Measurements from ENCODE around the gene BANP. TPM values are rescaled to one million over a fixed set of nuclear protein-coding genes. Genes with fewer than 3 reads are reported as not detected.

BANP gene
- total RNA-seq, 2 donors from 2014 or later = 31.3 to 59.2 TPM

DNA sequence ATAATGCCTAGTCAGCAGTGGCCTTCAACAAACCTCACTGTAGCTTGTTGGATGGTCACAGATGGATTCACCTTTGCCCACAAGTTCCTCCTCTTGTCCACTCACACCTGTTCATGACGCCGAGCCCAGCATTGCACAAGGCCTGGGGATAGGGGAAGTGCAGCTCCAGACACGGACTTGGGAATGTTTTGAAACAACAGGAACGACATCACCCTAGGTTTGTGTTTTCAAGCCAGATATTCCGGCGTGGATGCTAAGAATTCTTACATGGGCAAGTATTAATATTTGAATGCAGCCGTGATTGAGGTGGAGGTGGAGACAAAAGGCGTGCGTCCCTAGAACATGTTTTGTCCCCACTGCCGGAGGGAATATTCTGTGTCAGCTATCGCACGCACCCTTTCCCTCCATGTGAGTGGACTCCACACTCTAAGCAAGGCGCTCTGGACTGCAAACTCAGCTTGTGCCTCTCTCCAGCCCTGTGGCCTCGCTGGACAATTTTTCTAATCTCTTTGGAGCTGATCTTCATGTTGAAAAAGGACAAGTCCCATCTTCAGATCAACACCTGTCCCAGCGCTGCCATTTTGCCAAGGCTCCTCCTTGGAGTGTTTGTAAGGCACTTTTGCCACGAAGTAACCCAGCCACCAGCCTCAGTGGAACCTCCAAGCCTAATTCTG, 2.0 kb upstream of the BANP start:
- no peak for ATAC-seq
- Mint-ChIP-seq H3K4me1 (ENCODE audit: low read depth in 2 of 2) (peaks cover 22 to 27% of the 10 kb centered on the region in 2 donors), H3K36me3 (peaks cover 14% of the 10 kb centered on the region), H3K4me3 (no peak overlapping the region), H3K27me3 (peaks cover 0 to 3% of the 10 kb centered on the region in 2 donors), H3K9me3 (no peaks in the 10 kb centered on the region), H3K27ac (peak overlapping the region in 1 of 2 donors; percentile 90)
- DNase-seq (ENCODE audit: low spot score) = no peak

- Mint-ChIP-seq H3K4me1 (ENCODE audit: low read depth in 2 of 2) (peaks cover 45 to 50% of the 10 kb centered on the region in 2 donors), H3K27ac (peak overlapping the region; percentile 96 to 97), H3K4me3 (peak overlapping the region; percentile 99)
Observed at GRCh38 chr16:87951552-87952538, 611 bp downstream of the BANP start.

DNA sequence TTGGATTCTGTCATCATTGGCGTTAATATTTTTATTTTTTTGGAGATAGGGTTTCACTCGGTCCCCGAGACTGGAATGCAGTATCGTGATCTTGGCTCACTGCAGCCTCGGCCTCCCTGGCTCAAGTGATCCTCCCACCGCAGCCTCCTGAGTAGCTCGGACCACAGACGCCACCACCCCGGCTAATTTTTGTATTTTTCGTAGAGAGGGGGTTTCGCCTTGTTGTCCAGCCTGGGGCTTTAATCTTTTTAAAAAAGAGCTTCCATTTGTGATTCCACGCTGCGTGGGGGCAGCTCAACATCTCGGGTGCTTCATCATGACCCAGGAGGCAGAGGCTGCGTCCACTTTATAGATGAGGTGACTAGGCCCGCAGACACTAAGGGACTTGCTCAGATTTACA, 1.5 kb downstream of the BANP start:
- H3K4me1 Mint-ChIP-seq (ENCODE audit: low read depth in 2 of 2) = peaks cover 54 to 58% of the 10 kb centered on the region in 2 donors
- peak overlapping the region; percentile 96 to 97 for H3K27ac Mint-ChIP-seq
- no peak for DNase-seq (ENCODE audit: low spot score)
- H3K4me3 Mint-ChIP-seq = peak overlapping the region; percentile 99
- no peaks in the 10 kb centered on the region for H3K9me3 Mint-ChIP-seq
- peaks cover 0 to 2% of the 10 kb centered on the region in 2 donors for H3K27me3 Mint-ChIP-seq
- H3K36me3 Mint-ChIP-seq = peaks cover 14% of the 10 kb centered on the region
- no peak for ATAC-seq

More at GRCh38 chr16:87951552-87952538, 611 bp downstream of the BANP start:
- Mint-ChIP-seq H3K9me3 (no peaks in the 10 kb centered on the region), H3K27me3 (peaks cover 0 to 3% of the 10 kb centered on the region in 2 donors), H3K36me3 (peaks cover 14% of the 10 kb centered on the region)
- DNase-seq (ENCODE audit: low spot score) (no peak), ATAC-seq (no peak)

GRCh38 chr16:87953308-87954215, 2.3 kb downstream of the BANP start:
- Mint-ChIP-seq H3K27me3 (no peaks in the 10 kb centered on the region), H3K4me1 (ENCODE audit: low read depth in 2 of 2) (peaks cover 56 to 59% of the 10 kb centered on the region in 2 donors), H3K36me3 (peaks cover 14% of the 10 kb centered on the region), H3K27ac (peak overlapping the region; percentile 95 to 97), H3K4me3 (peak overlapping the region; percentile 57), H3K9me3 (no peaks in the 10 kb centered on the region)
- DNase-seq (ENCODE audit: low spot score) (no peak), ATAC-seq (no peak)

DNA sequence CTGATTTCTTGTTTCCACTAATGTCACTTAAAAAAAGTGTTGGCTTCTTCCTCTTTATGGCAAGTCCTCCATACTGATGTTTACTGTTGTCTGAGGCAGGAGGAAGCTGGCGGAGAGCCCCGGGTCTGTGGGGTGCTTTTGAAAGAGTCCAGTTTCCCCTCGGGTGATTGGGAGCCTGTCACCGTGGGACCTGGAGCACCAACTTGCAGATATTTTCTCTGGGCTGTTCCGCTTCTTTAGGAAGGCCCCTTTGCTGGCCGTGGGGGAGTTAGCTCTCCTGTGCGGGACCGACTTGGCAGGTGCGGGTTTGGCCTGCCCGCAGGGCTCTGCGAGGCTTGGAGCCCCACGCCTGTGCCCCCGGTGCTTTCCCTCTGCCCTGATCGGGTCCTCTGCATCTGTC, 3.1 kb downstream of the BANP start:
- Mint-ChIP-seq H3K36me3 (peaks cover 14% of the 10 kb centered on the region), H3K27me3 (no peaks in the 10 kb centered on the region), H3K4me3 (peak overlapping the region; percentile 57), H3K9me3 (no peaks in the 10 kb centered on the region), H3K4me1 (ENCODE audit: low read depth in 2 of 2) (peaks cover 61 to 62% of the 10 kb centered on the region in 2 donors), H3K27ac (peak overlapping the region; percentile 95 to 97)
- ATAC-seq (no peak), DNase-seq (ENCODE audit: low spot score) (no peak)

DNA sequence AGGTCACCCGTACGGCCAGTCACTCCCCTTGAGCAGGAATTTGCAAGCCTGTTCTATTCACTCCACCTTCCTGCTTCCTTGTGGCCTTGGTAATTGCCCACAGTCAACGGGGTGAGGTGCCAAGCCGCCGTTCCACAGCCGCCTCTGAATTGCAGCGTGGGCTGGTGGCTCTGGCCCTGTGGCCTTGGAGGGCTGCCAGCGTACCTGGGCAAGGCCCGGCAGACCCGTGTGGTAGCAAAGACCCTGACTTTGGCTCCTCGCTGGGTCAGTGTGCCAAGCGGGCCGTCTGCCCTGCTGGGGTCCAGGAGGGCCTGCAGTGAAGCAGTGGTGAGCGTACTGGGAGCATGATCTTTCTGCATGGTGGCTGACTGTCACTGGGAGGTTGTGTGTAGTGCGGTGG, 3.6 kb downstream of the BANP start:
- peak overlapping the region; percentile 85 to 95 for H3K27ac Mint-ChIP-seq

DNA sequence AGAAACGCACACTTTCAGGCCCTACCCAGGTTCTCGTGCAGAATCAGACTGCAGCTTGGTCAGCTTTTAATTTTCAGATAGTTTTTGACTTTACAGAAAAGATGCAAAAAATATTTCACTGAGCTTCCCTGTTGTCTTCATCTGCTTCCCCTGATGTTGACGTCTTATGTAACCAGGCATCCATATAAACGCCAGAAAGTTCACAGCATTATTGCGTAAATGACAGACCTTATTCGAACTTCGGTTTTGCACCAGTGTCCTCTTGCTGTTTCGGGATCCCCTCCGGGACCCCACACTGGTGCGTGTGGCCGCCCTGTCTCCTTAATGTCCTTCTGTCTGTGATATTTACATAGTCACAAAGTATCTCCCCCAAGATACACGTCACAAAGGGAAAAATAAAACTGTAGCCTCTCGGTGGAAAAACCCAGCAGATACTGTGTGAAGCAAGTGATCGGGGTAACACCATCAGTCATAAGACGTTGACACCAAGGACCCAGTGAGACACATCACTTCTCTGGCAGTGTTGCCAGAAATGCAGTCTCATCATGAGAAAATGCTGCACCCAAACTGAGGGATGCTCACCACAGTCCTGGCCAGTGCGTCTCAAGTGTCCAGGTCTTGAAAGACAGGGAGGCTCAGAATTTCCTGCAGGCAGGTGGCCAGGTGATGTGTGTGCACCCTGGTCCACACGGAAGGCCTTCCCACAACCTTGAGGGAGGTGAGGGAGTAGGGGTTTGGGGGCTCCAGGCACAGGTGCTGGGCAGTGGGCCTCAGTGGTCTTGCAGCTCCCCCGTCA, 4.3 kb downstream of the BANP start:
- peak overlapping the region; percentile 85 to 95 for H3K27ac Mint-ChIP-seq
- DNase-seq (ENCODE audit: low spot score) = peak; percentile 66
- no peaks in the 10 kb centered on the region for H3K9me3 Mint-ChIP-seq
- H3K4me3 Mint-ChIP-seq = peak overlapping the region; percentile 80
- ATAC-seq = no peak
- H3K36me3 Mint-ChIP-seq = peaks cover 14% of the 10 kb centered on the region
- H3K27me3 Mint-ChIP-seq = no peaks in the 10 kb centered on the region
- H3K4me1 Mint-ChIP-seq (ENCODE audit: low read depth in 2 of 2) = peaks cover 63 to 73% of the 10 kb centered on the region in 2 donors

More for the DNA sequence above, 3.6 kb downstream of the BANP start:
- ATAC-seq (no peak), DNase-seq (ENCODE audit: low spot score) (no peak)
- Mint-ChIP-seq H3K9me3 (no peaks in the 10 kb centered on the region), H3K4me3 (peak overlapping the region; percentile 80), H3K27me3 (no peaks in the 10 kb centered on the region), H3K4me1 (ENCODE audit: low read depth in 2 of 2) (peaks cover 63 to 66% of the 10 kb centered on the region in 2 donors), H3K36me3 (peaks cover 14% of the 10 kb centered on the region)

- Mint-ChIP-seq H3K4me3 (peak overlapping the region; percentile 80), H3K36me3 (peaks cover 14% of the 10 kb centered on the region), H3K9me3 (no peaks in the 10 kb centered on the region), H3K27me3 (no peaks in the 10 kb centered on the region), H3K4me1 (ENCODE audit: low read depth in 2 of 2) (peaks cover 59 to 73% of the 10 kb centered on the region in 2 donors), H3K27ac (peak overlapping the region; percentile 85 to 95)
- DNase-seq (ENCODE audit: low spot score) (no peak), ATAC-seq (no peak)
Observed at GRCh38 chr16:87956098-87956364, 4.8 kb downstream of the BANP start.

DNA sequence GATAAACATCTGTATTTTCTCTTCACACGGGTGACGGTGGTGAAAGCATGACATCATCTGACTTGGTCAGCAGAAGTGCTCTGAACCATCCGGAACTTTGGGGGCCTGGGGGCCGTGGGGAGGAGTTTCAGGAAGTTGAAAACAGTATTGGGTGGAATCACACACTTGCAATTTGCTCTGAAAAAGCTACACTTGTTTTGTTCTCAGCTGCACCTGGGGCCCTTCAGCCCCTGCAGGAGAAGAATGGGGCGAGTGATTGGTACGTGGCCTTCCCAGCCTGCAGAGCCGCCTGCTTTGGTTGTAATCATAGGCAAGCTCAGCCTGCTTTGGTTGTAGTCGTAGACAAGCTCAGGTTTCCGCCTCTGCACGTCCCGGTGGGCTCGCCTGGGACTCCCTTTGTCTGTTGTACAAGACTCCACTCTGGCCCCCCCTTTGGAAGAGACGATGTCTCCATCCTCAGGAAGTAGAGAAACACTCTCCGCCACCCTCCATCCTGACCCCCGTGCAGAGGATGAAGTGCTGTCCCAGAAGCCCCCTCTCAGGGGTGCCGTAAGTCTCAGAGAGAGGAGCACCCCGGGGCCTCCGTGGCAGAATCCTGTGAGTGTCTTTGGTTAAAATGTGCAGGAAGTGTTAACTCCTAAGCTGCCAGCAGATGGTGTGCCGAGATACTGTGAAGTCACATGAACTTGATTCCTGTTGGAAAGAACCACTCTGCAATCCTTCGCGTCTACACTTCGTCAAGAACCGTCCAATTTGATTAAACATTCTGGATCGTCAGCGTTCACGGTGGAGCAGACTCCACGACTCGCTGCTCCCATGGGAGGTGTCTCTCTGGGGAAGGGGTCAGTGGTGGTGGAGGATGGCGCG, 5.4 kb downstream of the BANP start:
- Mint-ChIP-seq H3K36me3 (peaks cover 14% of the 10 kb centered on the region), H3K27me3 (no peaks in the 10 kb centered on the region), H3K9me3 (no peaks in the 10 kb centered on the region), H3K4me1 (ENCODE audit: low read depth in 2 of 2) (peaks cover 59 to 75% of the 10 kb centered on the region in 2 donors), H3K27ac (peak overlapping the region; percentile 85 to 95), H3K4me3 (peak overlapping the region; percentile 80)
- ATAC-seq = peak; percentile 29 to 56
- peak; percentile 73 for DNase-seq (ENCODE audit: low spot score)

DNA sequence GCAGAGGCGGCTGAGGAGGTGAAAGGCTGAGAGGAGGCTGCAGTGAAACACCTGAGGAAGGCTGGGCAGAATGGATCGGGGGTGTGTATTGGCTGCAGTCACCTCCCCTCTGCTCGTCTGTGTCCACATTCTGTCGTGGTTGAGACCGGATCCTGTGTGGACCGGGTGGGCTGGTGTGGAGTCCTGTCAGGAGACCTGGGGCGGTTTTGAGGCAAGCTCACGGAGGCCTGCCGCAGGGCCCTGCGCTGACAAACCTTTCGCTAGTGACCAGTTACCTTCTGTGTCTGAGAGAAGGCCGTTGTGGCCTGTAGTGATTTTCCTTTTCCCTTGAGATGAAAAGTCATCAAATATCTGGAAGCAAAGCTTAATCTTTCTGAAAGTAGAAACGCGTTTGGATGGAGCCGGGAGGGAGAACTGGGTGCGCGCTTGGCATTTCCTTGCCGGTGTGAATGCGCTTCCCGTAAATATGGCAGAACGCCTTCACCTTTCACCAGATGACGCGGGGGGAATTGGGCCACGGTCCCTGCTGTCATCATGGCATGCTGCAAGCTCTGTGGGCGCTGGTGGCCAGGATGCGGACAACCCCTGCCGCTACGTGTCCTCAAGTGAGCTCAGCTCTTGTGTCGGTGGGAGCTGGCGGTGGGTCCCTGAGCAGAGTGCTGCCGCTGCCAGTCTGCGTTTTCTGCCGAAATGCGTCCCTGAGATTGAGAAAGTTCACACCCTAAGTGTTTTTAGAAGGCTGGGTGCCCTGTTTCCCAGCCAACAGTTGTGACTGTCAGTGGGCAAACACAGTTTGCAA, 6.3 kb downstream of the BANP start:
- peak overlapping the region; percentile 85 to 95 for H3K27ac Mint-ChIP-seq
- H3K4me3 Mint-ChIP-seq = peak overlapping the region; percentile 80
- peaks cover 52 to 71% of the 10 kb centered on the region in 2 donors for H3K4me1 Mint-ChIP-seq (ENCODE audit: low read depth in 2 of 2)
- no peaks in the 10 kb centered on the region for H3K27me3 Mint-ChIP-seq
- no peak for ATAC-seq
- no peaks in the 10 kb centered on the region for H3K9me3 Mint-ChIP-seq
- DNase-seq (ENCODE audit: low spot score) = no peak
- peaks cover 9% of the 10 kb centered on the region for H3K36me3 Mint-ChIP-seq

- DNase-seq (ENCODE audit: low spot score) (no peak), ATAC-seq (no peak)
- H3K27ac Mint-ChIP-seq = peak overlapping the region in 1 of 2 donors; percentile 95
- H3K27me3 Mint-ChIP-seq = no peaks in the 10 kb centered on the region
- H3K4me3 Mint-ChIP-seq = no peak overlapping the region
- H3K9me3 Mint-ChIP-seq = no peaks in the 10 kb centered on the region
- peaks cover 57 to 78% of the 10 kb centered on the region in 2 donors for H3K4me1 Mint-ChIP-seq (ENCODE audit: low read depth in 2 of 2)
- H3K36me3 Mint-ChIP-seq = peaks cover 6% of the 10 kb centered on the region
Observed at GRCh38 chr16:87958632-87959031, 7.4 kb downstream of the BANP start.

Data from natural killer cell treated with Interleukin-12 subunit alpha and Interleukin-12 subunit beta and Interleukin-15 and Interleukin-18, amount 100 ng/mL, for 72 hours (primary cell).